ENCODE data around the gene PSMC3. TPM values are rescaled to one million over a fixed set of nuclear protein-coding genes. Genes with fewer than 3 reads are reported as not detected.

Gene PSMC3
- total RNA-seq, 3 donors from 2014 or later: 70.7 to 115 (median 91.0) TPM

DNA sequence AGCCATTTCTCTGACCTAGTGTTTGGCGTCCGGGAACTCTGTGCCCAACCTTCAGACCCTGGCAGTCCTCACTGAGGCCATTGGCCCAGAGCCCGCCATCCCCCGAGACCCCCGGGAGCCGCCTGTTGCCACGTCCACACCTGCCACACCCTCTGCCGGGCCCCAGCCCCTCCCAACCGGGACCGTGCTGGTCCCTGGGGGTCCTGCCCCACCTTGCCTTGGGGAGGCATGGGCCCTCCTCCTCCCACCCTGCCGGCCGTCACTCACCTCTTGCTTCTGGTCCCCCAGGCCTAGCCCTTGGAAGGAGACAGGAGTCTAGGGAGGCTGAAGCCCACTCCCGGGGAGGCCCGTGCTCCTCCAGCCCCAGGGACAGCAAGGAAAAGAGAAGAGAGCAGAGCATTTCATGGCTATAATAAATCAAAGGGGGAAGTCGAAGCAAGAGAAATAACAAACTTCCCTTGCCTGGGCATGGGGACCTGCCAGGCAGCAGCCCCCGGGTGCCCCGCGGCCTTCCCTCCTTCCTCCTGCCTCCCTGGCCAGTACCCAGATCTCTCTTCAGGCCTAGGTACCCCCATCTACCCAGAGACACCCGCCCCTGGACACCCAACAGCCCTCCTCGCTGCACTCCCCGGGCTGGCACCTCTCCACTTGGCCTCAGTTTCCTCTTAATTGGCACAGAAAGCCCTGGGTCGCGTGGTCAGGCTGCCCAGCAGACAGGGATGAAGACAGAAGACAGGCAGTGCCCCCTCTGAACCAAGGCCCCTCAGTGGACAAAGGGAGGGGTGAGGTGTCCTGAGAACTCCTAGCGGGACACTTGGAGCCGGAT is 30.8 kb downstream of the PSMC3 start:
- intact Hi-C loops (cut with DNase I, micrococcal nuclease): no loop called here
- Histone ChIP-seq H3K36me3 (ENCODE audit: low read depth) (no peaks in the 10 kb centered on the region), H3K4me3 (no peak overlapping the region), H3K9me3 (no peaks in the 10 kb centered on the region), H3K4me1 (ENCODE audit: low read depth) (peaks cover 3% of the 10 kb centered on the region)
- DNase-seq (peak in 1 of 3 donors; percentile 64), ATAC-seq (no peak)
- TF ChIP-seq, protein P1, sequence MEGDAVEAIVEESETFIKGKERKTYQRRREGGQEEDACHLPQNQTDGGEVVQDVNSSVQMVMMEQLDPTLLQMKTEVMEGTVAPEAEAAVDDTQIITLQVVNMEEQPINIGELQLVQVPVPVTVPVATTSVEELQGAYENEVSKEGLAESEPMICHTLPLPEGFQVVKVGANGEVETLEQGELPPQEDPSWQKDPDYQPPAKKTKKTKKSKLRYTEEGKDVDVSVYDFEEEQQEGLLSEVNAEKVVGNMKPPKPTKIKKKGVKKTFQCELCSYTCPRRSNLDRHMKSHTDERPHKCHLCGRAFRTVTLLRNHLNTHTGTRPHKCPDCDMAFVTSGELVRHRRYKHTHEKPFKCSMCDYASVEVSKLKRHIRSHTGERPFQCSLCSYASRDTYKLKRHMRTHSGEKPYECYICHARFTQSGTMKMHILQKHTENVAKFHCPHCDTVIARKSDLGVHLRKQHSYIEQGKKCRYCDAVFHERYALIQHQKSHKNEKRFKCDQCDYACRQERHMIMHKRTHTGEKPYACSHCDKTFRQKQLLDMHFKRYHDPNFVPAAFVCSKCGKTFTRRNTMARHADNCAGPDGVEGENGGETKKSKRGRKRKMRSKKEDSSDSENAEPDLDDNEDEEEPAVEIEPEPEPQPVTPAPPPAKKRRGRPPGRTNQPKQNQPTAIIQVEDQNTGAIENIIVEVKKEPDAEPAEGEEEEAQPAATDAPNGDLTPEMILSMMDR (IDR thresholded peaks at IDR 0.05): no peak

DNA sequence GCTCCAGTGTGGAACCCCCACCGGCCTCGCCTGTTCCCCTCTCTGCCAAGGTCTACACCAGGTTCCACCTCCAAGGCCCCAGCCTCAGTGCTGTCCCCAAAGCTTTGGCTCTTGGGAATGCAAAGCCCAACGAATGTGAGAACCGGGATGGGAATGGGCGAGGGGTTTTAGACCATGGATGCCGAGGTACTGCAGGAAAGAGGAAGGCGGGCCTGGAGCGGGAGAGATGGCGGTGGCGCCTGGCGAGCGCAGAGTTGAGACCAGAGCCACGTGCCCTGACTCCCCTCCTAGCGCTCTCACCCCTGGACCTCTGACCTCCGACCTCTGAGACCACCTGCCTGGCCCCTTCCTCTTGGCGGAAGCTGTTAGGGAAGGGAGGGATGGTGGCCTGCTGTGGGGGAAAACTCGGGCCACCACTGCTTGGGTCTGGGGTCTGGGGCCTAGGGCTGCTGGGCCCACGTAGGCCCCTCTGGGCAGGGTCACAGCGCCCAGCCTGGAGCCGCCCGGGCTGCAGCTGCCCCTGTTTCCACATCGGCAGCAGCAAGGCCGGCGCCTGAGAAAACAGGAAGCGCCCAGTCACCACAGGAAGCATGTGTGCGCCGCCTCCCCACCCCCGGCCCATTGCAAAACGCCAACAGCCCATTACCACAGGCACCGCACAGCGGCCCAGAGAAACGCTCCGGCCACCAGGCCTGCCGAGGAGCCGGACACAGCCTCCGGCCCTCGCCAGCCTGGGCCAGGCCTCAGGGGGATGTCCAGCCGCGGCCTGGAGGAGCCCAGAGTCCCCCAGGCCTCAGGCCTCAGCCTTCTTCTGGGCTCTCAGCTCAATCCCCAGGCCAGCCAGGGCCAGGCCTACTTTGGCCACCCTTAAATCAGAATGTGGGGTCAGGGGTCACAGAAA is 31.7 kb downstream of the PSMC3 start:
- intact Hi-C loops (cut with DNase I, micrococcal nuclease): no loop called here
- TF ChIP-seq, protein P1 (IDR thresholded peaks at IDR 0.05): no peak
- no peak overlapping the region for H3K4me3 ChIP-seq
- ATAC-seq (peak; percentile 63), DNase-seq (peak; percentile 46 to 86 (median 65))
- H3K9me3 ChIP-seq: no peaks in the 10 kb centered on the region
- H3K36me3 ChIP-seq (ENCODE audit: low read depth): no peaks in the 10 kb centered on the region
- H3K4me1 ChIP-seq (ENCODE audit: low read depth): peaks cover 3% of the 10 kb centered on the region

DNA sequence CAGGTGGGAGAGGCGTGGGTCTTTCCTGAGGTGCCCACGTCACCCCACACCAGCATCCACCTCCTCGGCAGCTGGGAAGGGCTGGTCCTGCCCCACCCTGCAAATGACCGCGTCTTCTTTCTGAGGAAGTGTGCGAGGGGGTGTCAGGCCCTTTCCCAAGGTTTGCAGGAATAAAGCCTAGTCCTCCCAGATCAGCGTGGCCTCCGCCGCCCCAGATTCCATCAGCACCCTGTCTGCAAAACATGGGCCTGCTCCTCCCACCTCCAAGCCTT is 32.3 kb downstream of the PSMC3 start:
- Histone ChIP-seq H3K36me3 (ENCODE audit: low read depth) (no peaks in the 10 kb centered on the region), H3K4me3 (no peak overlapping the region), H3K4me1 (ENCODE audit: low read depth) (peaks cover 3% of the 10 kb centered on the region), H3K9me3 (no peaks in the 10 kb centered on the region)
- intact Hi-C loops (cut with DNase I, micrococcal nuclease): no loop called here
- peak; percentile 2 for ATAC-seq
- TF ChIP-seq, protein P1 (IDR thresholded peaks at IDR 0.05): no peak
- DNase-seq: peak in 1 of 3 donors; percentile 61

DNA sequence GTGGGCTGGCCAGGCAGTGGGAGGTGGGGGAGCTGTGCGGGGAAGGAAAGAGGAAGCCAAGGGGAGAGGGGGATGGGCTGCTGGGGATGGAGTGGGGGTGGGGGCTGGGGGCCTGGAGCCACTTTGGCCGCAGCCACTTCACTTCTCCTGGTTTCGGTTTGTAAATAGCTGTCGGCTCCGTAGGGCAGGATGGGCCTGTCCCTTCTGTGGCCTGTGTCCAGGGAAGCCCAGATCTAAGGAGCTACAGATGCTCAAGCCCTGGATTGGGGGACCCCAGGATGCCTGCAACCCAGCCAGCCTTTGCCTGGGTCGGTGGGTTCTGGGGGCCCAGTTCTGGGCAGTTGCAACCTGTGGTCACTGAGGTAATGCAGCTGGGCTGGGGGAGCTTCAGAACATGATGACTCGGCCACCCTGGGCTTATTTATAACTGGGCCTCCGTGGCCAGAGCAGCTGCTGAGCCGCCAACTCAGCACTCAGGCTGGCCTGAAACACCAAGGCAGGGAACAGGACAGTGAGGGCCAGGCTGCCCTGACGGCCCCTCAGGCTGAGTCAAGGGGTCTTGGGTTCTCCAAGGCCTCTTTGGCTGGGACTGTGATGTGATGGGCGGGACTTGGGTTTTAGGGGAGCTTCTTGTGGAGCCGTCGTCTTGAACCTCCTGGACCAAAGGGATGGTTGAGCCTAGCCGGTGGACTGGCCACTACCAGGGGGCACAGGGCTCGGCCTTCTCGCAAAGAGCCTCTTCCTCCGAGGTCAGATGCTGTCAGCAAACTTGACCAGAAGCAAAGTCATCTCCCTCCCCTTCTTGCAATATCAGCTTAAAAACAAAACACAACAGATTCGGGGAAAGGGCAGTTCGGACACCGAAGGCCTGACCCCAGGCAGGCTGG is 32.8 kb downstream of the PSMC3 start:
- no peak overlapping the region for H3K4me3 ChIP-seq
- no peaks in the 10 kb centered on the region for H3K36me3 ChIP-seq (ENCODE audit: low read depth)
- intact Hi-C loops (cut with DNase I, micrococcal nuclease): no loop called here
- DNase-seq (peak in 2 of 3 donors; percentile 53 to 69), ATAC-seq (peak; percentile 35)
- H3K9me3 ChIP-seq: no peaks in the 10 kb centered on the region
- peaks cover 3% of the 10 kb centered on the region for H3K4me1 ChIP-seq (ENCODE audit: low read depth)
- TF ChIP-seq, protein P1 (IDR thresholded peaks at IDR 0.05): no peak

DNA sequence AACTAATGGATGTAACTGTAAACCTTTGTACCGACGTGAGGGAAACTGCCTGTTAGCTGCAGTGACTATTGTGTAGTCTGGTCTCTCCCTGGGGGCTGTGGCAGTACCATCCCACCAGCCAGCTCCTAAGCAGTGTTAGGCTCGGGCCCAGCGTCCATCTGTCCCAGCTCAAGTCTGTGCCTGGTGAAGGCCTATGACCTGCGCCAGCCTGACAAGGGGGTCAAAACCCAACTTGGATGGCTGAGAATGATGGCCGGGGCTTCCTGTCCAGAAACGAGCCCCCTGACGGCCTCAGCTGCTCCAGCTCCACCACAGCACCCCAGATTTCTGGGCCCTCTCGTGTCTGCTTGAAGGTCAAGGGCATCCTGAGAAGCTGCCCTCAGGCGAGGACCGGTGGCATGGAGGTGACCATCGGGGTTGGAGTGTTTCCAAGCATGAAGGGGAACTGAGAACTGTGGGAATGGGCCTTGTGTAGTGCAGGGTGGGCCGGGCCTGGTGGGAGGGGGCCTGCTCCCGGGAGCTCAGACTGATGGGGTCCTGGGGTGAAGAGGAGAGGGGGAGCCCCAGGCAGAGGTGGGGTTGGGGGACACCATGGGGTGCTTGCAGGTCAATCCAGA is 33.6 kb downstream of the PSMC3 start:
- Histone ChIP-seq H3K4me1 (ENCODE audit: low read depth) (peaks cover 3% of the 10 kb centered on the region), H3K36me3 (ENCODE audit: low read depth) (no peaks in the 10 kb centered on the region), H3K4me3 (no peak overlapping the region), H3K9me3 (no peaks in the 10 kb centered on the region)
- TF ChIP-seq, protein P1 (IDR thresholded peaks at IDR 0.05): no peak
- ATAC-seq: no peak
- DNase-seq: no peak
- intact Hi-C loops (cut with DNase I, micrococcal nuclease): no loop called here

All from mucosa of descending colon (tissue), 3 donors.